ENCODE measurements around the gene NKAPL.

DNA sequence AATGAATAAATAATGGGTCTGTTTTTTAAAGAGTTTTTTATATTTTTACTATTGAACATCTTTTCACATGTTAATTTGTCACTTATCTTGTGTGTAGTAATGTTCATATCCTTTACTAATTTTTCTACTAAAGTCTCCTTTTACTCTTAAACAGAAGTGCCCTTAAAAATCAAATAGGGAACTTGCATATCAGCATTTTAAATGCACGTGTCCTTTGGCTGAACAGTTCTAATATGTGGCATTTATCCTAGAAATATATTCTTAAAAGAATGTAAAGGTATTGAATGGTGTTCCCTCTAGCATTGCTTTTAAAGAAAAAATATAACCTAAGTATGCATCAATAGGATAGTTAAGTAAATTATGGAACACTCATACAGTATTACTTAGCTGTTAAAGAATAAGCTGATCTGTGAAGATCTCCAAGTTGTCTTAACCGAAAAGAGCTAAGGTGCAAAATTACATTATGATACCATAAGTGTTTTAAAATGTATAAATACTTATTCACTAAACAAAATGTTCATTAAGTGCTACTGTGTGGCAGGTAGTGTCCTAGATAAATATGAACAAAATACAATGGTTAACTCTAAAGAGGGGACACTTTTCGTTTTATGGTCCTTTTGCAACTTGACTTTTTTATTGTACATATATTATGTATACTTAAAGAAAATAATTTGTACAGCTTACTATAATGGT is 21.6 kb downstream of the NKAPL start:
- TF ChIP-seq CTCF (IDR thresholded peaks at IDR 0.05) (no peak), POLR2A (IDR thresholded peaks at IDR 0.05) (no peak)
